ENCODE results near the gene BDKRB2.

The BDKRB2 gene

DNA sequence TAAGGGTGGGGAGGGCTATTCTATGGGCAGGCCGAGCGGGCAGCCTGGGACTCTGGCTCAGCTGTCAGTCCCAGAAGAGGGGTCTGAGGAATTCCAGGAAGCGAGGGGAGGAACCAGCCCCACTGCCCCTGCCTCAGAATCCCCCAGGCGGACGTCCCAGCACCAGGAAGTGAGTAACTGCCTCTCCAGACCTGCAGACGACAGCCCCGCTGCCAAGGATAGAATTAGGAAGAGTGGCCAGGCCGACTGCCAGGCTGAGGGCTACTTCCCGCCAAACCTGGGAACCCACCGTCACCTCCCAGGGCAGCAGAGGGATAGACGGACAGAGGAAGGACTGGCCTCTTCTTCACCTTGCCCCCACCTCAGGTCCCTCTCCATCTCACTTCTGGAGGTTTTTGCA lies 6.7 kb upstream of the BDKRB2 start:
- DNase-seq = no peak

DNA sequence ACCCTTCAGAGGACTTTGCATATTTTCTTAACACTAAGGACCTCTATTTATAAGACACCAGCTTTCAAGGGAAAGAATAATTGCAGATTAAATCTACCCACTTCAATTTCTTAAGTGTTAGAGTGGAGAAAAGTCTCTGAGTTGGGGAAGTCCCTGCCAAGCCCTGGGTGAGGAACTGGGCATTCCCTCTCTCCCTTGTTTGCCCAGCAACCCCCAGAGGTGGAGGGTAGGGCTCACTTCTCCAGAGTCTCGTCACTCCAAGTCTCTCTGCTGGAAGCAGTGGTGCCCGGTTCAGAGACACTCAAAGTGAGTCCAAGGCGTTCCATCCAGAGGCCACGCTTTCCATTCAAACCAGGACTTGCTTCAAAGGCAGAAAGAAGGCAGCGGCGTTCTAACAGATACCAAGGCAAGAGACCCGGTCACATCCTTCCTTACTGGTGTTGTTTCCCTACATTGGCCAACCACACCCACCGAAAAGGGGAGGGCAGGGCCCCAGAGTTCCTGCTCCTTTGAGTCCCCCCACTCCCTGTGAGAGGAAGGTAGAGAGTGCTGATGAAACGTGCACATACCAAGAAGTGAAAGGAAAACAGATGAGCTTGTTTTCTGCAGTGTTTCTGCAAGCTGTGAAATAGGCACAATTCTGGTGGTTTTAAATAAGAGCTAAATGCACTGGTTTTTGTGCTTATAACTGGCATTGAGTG lies 6.1 kb upstream of the BDKRB2 start:
- peak in 3 of 56 donors; percentile 5 to 41 (median 6) for DNase-seq

DNA sequence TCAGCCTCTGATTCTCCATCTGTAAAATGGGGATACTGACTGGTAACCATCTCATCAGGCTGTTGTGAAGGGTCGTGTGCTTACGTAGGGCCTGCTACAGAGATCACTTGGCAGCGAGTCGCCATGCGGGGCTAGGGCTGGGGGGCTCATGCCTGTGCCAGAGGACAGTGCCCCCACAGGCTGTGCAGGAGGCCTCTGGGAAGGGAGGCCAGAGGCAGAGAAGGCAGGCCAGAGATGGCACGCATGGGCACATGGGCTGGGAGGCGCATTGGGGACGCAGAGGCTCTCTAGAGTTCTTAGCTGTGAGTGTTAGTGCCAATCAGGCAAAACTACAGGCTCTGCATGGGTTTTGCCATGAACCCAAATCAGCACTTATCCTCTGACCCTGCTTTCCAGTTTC lies 3.5 kb upstream of the BDKRB2 start:
- DNase-seq = no peak

DNA sequence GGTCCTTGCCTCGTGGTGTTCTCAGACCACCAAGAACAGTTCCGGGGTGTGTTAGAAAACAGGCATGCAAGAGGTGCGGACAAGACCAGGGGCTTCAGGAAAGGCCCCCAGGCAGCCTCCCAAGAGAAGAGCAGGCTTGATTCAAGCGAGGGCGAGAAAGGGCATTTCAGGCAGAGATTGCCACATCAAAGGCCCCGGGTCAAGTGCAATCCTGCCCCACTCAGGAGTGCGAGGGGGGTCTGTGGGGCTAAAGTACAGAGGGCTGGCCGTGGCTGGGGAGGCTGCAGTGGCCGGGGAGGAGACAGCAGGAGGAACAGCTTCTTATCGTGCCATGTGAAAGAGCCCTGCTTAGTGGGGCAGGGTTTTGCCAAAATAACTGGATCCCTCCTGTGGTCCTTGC lies 2.7 kb upstream of the BDKRB2 start:
- DNase-seq = no peak

DNA sequence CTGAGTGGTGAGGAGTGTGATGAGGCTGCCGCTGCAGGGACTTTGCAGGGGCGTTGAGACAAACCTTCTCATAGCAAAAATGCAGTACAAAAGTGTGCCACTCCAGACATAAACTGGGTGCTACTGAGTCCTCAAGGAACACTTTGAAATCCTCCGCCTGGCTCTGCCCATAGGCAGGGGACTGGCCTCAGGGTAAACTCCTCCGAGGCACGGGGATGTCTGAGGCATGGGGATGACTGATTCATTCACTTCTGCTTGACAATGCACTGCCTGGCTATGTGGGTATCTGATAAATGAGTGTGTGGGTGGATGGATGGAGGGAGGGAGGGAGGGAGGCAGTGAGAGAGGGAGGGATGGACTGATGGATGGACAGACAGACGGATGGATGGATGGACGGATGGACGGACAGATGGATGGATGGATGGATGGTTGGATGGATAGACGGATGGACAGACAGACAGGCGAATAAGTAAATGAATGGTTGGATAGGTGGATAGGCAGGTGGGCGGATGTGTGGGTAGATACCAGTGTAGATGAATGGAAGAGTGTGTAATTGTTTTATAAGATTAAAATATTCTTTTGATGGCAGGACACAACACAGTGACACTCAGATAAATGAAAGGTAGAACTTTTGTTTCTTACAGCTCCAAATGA lies 2.1 kb upstream of the BDKRB2 start:
- DNase-seq = no peak

DNA sequence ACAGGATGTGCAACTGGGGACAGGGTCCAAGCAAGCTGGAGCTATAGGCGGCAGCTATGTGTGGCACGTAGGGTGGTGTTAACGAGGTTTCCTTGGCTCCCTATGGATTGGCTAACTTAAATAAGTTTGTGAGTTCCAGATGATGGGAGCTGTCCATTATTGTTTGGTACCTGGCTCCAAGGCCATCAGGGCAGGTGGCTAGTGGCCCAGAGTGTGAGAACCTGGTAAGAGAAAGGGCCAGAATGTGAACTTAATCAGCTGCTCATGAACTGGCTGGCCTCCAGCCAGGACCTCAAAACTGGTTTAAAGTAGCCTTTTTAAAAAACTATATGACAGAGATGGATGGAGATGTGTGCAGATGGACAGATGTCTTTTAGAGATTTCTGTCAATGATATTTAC lies 1.5 kb upstream of the BDKRB2 start:
- DNase-seq = no peak

DNA sequence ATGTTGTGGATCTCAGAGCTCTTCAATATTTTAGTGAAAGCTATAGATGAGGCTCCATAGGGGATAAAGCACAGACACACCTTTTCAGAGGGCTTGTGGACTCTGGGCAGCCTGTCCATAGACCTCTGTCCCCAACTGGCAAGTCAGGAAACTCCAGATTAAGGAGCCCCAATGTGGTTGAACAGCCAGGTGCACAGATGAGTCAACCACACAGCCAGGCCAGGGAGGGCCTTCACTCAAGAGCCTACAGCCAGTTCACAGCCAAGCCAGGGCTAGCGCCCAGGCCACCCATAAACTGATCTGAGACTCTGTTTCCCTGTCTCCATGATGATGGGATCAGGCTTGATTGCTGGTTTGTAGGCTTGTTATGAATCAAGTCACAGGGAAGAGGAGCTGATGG lies 1.0 kb upstream of the BDKRB2 start:
- no peak for DNase-seq

DNA sequence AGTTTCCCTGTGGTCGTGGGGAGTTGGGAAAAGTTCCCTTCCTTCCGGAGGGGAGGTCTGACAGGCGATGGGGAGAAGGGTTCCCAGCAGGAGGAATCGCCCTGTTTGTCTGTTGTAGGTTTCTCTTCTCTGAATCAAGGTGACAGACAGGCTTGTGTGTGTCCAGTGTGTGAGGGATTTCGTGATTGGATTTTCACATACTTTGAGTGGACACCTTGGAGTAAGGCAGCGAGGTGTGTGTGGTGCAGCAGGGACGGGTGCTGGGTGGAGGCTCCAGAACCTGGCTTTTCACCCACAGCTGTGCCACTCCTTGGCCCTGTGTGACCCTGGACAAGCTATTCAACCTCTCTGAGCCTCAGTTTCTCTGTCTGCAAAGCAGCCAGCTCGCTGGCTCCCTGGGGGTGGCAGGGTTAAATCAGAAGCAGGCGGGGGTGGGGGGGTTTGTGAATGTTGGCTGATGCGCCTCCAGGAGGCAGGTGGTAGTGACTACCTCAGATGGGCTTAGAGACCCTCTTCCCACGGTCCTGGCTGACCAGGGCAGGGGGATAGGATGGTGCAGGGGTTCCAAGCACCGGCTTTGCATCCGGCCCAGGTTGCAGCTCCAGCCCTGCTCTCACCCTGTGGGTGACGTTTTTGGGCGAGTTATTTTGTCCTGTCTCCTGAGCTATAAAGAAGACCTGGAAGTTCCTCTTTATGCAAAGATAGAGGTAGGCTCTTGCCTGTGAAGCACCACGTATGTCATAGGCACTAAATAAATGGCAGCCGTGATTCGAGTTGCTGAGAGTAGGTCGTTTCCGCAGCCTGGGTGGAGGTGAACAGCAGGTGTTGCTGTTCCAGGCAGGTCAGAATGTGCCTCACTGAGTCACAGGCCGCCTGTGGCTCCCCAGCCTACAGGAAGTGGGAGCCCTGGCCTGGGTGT lies 679 bp downstream of the BDKRB2 start:
- DNase-seq = no peak

DNA sequence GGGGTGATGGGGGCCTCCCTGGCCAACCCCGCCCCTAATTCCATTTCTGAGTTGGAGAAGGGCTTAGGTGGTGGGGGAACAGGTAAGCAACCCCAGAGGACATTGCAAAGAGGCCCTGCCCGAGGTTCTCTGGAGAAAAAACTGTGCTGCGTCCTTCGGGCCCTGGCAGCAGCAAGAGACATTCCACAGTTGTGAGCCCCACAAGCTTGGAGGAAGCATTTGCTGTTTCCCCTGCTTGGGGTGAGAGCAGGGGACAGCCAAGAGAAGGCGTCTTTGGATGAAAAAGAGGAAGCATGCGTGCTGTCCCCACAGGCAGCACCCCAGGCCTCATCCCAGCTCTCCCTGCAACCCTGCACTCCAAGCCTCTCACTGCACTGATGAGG lies 1.3 kb downstream of the BDKRB2 start:
- no peak for DNase-seq

DNA sequence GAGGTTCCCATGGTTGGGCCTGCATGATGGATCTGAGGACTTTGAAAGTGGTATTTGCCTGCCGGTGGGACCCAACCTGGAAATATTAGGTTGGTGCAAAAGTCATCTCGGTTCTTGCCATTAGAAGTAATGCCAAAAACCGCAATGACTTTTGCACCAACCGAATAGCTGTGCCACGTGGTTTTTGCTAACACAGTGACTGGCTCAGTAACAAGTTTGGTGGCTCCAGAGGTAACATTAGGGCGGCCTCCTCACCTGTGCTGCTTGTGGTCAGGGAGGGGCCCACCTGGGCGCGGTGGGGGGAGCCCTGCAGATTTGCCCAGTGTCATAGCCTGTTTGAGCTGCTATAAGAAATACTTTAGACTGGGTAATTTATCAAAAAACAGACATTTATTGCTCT lies 1.8 kb downstream of the BDKRB2 start:
- no peak for DNase-seq

DNA sequence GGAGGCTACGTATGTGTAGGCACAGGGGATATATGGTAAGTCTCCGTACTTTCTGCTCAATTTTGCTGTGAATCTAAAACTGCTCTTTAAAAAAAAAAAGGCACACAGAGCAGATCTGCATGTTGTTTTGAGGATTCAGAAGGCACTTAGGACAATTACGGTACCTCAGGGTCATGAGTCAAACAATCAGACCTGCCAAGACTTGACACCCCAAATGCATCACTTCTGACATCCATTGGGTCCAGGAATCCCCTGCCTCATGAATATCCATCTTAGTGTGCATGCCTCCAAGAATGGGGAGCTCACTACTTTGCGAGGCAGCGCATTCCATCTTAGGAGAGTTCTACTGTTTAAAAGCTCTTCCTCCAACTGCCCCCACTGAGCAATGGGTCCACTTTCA lies 3.0 kb downstream of the BDKRB2 start:
- DNase-seq = no peak

DNA sequence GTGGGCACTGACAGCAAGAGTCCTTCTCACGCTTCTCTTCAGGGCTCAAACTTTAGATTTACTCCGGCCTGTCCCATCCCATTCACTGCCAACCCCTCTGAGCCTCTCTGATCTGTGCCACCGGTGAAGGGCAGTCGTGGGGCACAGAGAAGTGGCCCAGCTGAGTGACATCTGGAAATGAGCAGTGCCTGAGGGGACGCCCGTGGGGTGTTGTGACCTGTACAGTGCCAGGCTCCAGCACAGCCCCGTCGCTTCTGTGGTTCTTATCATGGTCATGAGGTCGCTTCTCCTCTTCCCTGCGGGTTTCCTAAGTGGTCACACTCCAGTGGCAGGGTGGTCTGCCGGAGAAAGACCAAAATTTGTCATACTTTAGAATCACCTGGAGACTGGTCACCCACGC lies 4.1 kb downstream of the BDKRB2 start:
- DNase-seq = no peak

DNA sequence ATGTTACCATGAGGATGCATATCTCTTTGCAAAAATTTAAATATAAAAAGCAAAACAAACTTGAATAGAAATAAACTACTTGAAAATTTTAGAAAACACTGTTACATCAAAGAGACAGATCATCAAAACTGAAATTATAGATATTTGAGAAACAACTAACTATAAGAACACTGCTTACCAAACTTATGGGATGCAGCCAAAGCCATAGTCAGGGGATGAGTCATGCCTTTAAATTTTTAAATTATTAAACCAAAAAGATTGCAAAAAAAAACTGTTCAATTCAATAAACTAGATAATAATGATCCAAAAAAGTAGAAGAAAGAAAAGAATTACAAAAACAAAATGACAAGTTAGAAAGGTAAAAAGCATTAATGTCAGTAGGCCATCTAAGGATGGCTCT lies 7.5 kb downstream of the BDKRB2 start:
- no peak for DNase-seq

DNA sequence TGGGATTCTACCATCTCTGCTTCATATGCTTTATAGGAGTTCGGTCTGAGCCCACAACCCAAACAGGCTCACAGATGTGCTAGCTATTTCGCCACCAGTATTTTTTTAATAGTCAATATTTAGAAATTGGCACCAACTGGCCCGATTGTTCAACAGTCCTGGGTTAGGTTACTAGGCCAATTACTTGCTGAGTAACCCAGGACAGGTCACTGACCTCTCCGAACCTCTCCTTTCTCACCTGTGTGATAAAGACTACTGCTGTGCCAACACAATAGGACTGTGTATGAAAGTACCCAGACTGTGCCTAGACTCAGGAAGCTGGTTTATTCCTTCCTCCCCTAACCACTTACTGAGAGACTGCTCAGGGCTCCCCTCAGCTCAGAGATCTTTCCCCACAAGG lies 8.3 kb downstream of the BDKRB2 start:
- DNase-seq = no peak

DNA sequence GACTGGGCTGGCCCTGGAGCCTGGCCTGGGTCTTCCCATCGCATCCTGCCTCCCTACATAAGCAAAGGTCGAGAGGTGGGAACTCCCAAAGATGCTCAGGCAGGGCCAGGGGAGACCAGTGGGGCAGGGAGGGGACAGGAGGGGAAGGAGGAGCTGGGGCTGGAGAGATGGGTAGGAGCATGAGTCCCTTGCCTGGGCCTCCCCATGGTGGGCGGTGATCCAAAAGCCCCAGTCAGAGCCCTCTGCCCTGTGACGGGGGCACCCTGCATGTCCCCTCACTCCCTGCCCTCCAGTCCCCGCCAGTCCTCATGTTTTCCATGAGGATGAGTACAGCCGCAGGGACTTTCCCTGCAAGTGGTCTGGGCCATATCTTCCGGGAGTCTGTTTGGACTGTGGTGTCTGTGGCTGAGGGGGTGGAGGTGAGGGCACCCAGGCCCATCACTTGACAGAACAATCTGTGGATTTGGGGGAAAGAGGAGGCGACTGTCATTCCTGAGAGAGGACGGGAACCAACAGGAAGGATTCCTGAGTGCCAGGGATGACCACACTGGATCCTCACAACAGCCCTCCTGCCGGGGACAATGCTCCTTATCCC lies 9.3 kb downstream of the BDKRB2 start:
- no peak for DNase-seq

DNA sequence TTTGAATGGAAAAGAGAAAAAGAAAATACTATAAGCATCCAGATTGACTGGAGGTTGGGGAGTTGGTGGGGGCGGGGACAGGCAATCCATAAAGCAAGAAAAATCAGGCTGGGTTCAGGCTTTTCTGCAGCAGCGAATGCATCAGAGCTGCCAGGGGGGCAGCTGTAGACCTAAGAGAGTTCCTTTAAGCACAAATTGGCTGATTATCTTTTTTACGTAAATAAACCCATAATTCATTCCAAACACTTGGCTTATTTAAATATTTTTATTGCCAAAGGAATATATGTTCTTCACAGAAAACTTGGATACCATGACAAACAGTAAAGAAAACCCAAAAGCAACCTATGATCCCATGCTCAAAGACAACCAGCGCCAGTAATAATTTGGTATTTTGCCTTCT lies 10.2 kb downstream of the BDKRB2 start:
- DNase-seq = no peak

DNA sequence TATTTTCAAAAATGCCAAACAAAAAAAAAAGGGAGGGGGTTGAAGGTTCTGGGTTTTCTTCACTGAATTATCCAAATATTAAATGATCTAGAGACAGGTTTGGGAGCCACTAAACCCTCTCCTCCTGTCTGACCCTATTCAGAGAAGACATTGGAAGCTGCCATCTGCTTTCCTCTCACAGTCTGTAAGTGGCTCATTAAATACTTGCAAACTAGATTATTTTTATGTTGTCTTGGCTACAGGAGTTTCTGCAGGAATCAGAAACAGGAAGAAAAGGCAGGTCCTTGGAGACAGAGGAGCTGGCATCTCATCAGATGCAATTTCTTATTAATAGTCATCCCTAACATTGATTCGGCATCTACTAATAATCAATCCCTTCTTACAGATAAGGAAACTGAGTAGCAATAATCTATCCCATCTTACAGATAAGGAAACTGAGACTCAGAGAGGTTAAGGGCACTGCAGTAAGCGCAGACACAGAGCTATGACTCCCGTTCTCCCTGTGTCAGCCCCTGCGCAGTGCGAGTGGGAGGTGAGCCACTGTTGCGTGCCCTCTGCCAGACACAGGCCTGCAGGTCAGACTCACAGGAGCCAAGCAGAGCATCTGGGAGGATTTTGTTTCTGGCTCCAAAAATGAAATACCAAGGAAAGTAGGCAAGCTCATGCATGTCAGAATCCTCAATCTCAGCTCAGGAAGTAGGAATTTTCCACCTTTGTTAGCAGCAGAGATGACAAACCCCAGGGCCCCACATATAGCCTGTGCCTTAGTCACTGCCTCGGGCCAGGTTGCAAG lies 11.0 kb downstream of the BDKRB2 start:
- DNase-seq = no peak

DNA sequence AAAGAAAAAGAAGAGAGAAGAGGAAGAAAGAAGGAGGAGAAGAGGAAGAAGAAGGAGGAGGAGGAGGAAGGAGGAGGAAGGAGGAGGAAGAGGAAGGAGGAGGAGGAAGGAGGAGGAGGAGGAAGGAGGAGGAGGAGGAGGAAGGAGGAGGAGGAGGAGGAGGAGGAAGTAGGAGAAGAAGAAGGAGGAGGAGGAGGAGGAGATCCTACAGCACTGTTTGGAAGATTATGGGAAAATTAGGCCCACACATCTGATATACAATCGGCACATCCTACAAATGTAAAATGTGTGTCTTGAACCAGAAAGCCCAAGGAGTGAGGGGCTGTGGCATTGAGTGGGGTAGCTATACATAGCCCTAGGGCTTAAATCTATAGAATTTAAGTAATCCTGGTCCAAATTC lies 12.0 kb downstream of the BDKRB2 start:
- no peak for DNase-seq

DNA sequence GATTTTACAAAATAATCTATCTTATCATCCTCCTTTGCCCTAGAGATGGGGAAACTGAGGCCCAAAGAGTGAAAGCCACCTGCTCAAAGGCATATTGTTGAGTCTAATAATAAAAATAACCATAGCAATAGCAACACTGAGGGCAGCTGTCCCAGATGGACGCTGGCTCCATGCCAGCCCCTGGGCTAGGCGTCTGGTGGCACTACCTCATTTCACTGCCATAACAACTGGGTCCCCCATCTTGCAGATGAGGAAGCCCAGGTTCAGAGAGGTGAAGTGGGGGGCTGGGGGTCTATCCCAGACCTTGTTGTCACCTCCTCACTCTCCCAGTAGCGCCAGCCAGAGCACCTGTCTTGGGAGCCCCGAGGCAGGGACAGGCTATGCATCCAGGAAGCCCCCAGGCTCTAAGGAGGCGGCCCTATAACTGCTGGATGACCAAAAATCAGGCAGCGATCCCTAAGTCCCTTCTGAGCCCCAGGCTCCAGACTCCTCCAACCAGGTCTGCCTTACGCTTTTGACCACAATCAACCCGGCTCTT lies 12.8 kb downstream of the BDKRB2 start:
- DNase-seq = no peak

DNA sequence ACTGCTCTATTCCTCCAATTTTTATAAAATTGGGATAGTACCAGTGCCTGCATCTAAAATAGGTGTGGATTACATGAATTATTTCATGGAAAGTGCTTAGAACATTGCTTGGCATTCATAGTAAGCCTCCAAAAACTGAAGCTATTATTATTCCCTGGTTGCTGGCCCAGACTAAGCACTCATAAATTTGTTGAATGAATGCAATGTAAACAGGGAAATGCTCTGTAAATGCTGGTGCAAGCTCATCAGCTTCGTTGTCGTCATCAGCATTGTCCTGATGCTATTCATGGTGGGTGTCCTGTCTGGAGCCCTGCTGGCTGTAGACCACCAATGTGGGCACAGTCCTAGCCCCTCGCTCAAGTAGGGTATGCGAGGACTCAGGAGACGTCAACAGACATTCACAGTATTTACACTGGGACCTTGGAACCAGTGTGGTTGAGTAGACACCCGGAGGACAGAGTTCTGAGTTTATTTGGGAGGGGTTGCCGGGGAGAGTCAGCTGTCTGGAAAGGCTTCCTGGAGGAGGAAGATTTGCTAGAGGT lies 16.5 kb downstream of the BDKRB2 start:
- DNase-seq = no peak

DNA sequence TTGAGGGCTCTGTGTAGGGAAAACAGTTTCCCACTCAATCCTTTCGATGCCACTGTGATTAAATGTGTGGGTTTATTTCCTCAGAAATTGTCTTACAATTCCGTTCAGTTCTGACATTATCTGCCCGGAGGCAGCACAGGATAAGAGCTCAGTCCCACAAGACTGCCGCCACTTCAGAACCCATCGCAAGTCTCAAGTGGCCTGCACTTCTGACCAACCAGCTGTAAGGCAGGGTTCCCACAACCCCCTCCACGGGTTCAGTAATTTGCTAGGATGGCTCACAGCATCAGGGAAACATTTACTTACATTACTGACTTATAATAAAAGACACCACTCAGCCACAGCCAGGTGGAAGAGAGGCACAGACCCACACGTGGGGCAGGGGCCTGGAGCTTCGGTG lies 17.2 kb downstream of the BDKRB2 start:
- no peak for DNase-seq

Data from nucleus accumbens (tissue), 56 donors.